Adrenal gland (tissue), 5 donors: ENCODE data around the gene MAD2L1.

Experiments used
- POLR2A ChIP-seq, 2 donors: fragments of 450-650 bp; IDR thresholded peaks; one replicate each; pipeline ENCODE4 v1.6.1; 2017; ENCODE audit warnings: antibody characterized with exemption in 2 of 2, mild to moderate bottlenecking in 2 of 2, moderate library complexity in 1 of 2
- TF ChIP-seq, protein P1 (sequence below), 6 experiments: fragments of 450-650 bp in 4 of 6; fragments of 200-600 bp in 2 of 6; sonication (generic) in 1 of 6; IDR thresholded peaks; 1 replicate in 5 of 6; 2 replicates in 1 of 6; pipeline versions ENCODE4 v1.5.1 to v1.8.0; 2016 to 2021; ENCODE audit warnings: antibody characterized with exemption in 6 of 6, mild to moderate bottlenecking in 2 of 6, moderate library complexity in 1 of 6
- donor health status: DM: no; HTN: no; CAD: no.

DNA sequence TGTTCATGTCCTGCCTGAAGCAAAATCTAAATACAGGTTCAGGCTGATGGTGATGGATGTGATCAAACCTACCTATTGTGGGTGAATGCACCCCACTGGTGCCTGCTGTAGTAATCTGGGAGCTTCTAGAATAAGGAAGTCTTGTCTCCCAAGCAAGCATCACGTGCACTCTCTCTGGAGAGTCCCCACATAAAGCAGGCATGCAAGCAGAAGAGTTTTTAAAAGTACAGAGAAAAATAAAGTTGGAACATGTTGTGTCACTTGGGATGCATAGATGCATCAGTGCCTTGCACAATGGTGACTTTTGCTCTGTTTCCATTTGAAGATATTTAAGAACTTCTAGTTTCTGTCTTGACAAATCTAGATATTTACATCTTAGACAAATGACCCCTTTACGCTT is 54.9 kb downstream of the MAD2L1 start:
- TF ChIP-seq, protein P1, sequence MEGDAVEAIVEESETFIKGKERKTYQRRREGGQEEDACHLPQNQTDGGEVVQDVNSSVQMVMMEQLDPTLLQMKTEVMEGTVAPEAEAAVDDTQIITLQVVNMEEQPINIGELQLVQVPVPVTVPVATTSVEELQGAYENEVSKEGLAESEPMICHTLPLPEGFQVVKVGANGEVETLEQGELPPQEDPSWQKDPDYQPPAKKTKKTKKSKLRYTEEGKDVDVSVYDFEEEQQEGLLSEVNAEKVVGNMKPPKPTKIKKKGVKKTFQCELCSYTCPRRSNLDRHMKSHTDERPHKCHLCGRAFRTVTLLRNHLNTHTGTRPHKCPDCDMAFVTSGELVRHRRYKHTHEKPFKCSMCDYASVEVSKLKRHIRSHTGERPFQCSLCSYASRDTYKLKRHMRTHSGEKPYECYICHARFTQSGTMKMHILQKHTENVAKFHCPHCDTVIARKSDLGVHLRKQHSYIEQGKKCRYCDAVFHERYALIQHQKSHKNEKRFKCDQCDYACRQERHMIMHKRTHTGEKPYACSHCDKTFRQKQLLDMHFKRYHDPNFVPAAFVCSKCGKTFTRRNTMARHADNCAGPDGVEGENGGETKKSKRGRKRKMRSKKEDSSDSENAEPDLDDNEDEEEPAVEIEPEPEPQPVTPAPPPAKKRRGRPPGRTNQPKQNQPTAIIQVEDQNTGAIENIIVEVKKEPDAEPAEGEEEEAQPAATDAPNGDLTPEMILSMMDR (IDR thresholded peaks at IDR 0.05) = no peak
- TF ChIP-seq POLR2A (IDR thresholded peaks at IDR 0.05) = no peak
